Smooth muscle cell (in vitro differentiated cells): Measurements from ENCODE around the gene KCNC2. TPM values are rescaled to one million over a fixed set of nuclear protein-coding genes. Genes with fewer than 3 reads are reported as not detected.

Source experiments
- DNase-seq: peaks from one replicate; lab custom pipeline; 2025; ENCODE audit not compliant: unreplicated experiment; lab: John Stamatoyannopoulos, UW
- H2AFZ ChIP-seq: fragments of 200-600 bp; sonication (generic); 2 replicates; pipeline ENCODE4 v1.6.0; 2016; ENCODE audit warnings: antibody characterized with exemption, low read depth, mild to moderate bottlenecking
- H3F3A ChIP-seq: fragments of 200-600 bp; sonication (generic); 2 replicates; pipeline ENCODE4 v1.6.0; 2017; ENCODE audit warnings: antibody characterized with exemption, low read depth
- H3K27ac ChIP-seq: fragments of 200-600 bp; sonication (generic); 2 replicates; pipeline ENCODE4 v1.5.1; 2016; ENCODE audit warnings: low read depth, mild to moderate bottlenecking
- H3K27me3 ChIP-seq: fragments of 200-600 bp; sonication (generic); 2 replicates; pipeline ENCODE4 v1.6.1; 2016; ENCODE audit warnings: low read depth, mild to moderate bottlenecking
- H3K36me3 ChIP-seq: fragments of 200-600 bp; sonication (generic); 2 replicates; pipeline ENCODE4 v1.5.1; 2016; ENCODE audit warnings: low read depth
- H3K4me1 ChIP-seq: fragments of 200-600 bp; sonication (generic); 2 replicates; pipeline ENCODE4 v1.5.1; 2016; ENCODE audit warnings: low read depth
- H3K4me2 ChIP-seq: fragments of 200-600 bp; sonication (generic); 2 replicates; pipeline ENCODE4 v1.6.0; 2016; ENCODE audit warnings: mild to moderate bottlenecking
- H3K4me3 ChIP-seq: fragments of 200-600 bp; sonication (generic); 2 replicates; pipeline ENCODE4 v1.5.1; 2016; ENCODE audit warnings: mild to moderate bottlenecking
- H3K79me2 ChIP-seq: fragments of 200-600 bp; sonication (generic); 2 replicates; pipeline ENCODE4 v1.6.0; 2016; ENCODE audit warnings: low read depth, mild to moderate bottlenecking
- H3K9ac ChIP-seq: fragments of 200-600 bp; sonication (generic); 2 replicates; pipeline ENCODE4 v1.6.0; 2016; ENCODE audit warnings: low read depth
- H3K9me3 ChIP-seq: fragments of 200-600 bp; sonication (generic); replicated peaks from 2 replicates; pipeline ENCODE4 v1.5.1; 2016; ENCODE audit warnings: low read depth
- H4K20me1 ChIP-seq: fragments of 200-600 bp; sonication (generic); 2 replicates; pipeline ENCODE4 v1.6.0; 2016; ENCODE audit warnings: low read depth
- WGBS: methylation state at CpG from one replicate; pipeline ENCODE4 v1.1.7; 2016; ENCODE audit warnings: low lambda C conversion rate; 5-methylcytosine and 5-hydroxymethylcytosine counted together
- polyA plus RNA-seq: library from polyadenylated mRNA; unstranded; fragments of >200 nt; fragmentation: Nextera tagmentation; extraction: Ambion mirVana; gene quantifications from 2 replicates; pipeline ENCODE4 v1.2.1, GENCODE V29; 2016
- total RNA-seq: library from RNA; depleted of rRNA; stranded (reverse); fragments of >200 nt; gene quantifications from 2 replicates; pipeline ENCODE4 v1.2.3, GENCODE V29; 2014
- TF ChIP-seq, protein P1 (sequence below): fragments of 200-600 bp; sonication (generic); IDR thresholded peaks from 2 replicates; pipeline ENCODE4 v1.5.1; 2017; ENCODE audit warnings: borderline replicate concordance, mild to moderate bottlenecking, antibody characterized with exemption; ENCODE audit not compliant: insufficient read depth, poor library complexity, severe bottlenecking

Gene KCNC2
- total and polyA plus RNA-seq, 2 experiments from 2014 or later, result not detected

DNA sequence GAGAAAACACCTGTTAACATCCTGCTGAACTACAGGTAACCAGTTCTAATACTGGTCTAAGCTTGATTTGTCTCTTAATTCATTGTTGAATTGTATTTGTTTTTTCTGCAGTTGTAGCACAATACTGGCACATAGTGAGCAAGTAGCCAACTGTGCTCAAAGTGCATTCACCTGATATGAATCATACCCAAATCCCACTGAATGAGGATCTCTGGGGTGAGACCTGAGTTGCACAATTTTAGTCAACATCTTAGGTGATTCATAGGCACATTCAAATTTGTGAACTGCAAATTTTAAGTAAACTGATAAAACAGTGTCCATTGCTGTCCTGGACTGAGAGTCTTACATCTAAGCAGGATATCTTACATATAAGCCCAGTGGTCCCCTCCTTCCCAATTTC is 12.8 kb downstream of the KCNC2 start:
- H2AFZ ChIP-seq, result no peak overlapping the region
- H3K4me1 ChIP-seq, result no peaks in the 10 kb centered on the region
- H4K20me1 ChIP-seq, result no peaks in the 10 kb centered on the region
- no peaks in the 10 kb centered on the region for H3K9me3 ChIP-seq
- H3K4me3 ChIP-seq, result no peak overlapping the region
- no peaks in the 10 kb centered on the region for H3K79me2 ChIP-seq
- H3K27me3 ChIP-seq, result no peaks in the 10 kb centered on the region
- TF ChIP-seq, protein P1, sequence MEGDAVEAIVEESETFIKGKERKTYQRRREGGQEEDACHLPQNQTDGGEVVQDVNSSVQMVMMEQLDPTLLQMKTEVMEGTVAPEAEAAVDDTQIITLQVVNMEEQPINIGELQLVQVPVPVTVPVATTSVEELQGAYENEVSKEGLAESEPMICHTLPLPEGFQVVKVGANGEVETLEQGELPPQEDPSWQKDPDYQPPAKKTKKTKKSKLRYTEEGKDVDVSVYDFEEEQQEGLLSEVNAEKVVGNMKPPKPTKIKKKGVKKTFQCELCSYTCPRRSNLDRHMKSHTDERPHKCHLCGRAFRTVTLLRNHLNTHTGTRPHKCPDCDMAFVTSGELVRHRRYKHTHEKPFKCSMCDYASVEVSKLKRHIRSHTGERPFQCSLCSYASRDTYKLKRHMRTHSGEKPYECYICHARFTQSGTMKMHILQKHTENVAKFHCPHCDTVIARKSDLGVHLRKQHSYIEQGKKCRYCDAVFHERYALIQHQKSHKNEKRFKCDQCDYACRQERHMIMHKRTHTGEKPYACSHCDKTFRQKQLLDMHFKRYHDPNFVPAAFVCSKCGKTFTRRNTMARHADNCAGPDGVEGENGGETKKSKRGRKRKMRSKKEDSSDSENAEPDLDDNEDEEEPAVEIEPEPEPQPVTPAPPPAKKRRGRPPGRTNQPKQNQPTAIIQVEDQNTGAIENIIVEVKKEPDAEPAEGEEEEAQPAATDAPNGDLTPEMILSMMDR, result no peak
- H3K36me3 ChIP-seq, result no peaks in the 10 kb centered on the region
- no peak overlapping the region for H3K4me2 ChIP-seq
- H3K9ac ChIP-seq, result no peak overlapping the region
- no peak overlapping the region for H3K27ac ChIP-seq
- H3F3A ChIP-seq, result no peaks in the 10 kb centered on the region
- DNase-seq, result no peak

DNA sequence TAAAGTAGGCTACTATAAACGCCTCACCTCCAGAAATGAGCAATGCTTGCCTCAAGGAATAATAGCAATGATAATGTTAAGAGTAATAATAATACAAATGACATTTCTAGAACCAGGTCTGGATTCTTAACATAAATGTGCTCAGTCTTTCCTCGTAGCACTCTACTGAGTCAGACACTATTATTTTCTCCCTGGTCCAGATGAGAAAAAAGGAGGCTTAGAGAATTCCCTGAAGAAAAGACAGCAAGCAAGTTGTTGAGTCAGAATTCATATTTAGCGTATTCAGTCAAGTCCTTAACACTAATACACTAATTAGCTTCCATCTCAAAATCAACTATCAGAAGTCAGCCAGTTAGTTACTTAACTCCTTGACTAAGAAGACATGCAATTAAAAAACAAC is 13.2 kb downstream of the KCNC2 start:
- no peaks in the 10 kb centered on the region for H3K9me3 ChIP-seq
- no peaks in the 10 kb centered on the region for H4K20me1 ChIP-seq
- WGBS, result 84% methylated on average over 3 of the region's 3 CpGs
- H3K27ac ChIP-seq, result no peak overlapping the region
- TF ChIP-seq, protein P1, result no peak
- H3K79me2 ChIP-seq, result no peaks in the 10 kb centered on the region
- no peak overlapping the region for H3K9ac ChIP-seq
- DNase-seq, result no peak
- H3K36me3 ChIP-seq, result no peaks in the 10 kb centered on the region
- no peaks in the 10 kb centered on the region for H3K27me3 ChIP-seq
- no peaks in the 10 kb centered on the region for H3K4me1 ChIP-seq
- H3K4me2 ChIP-seq, result no peak overlapping the region
- H2AFZ ChIP-seq, result no peak overlapping the region
- no peaks in the 10 kb centered on the region for H3F3A ChIP-seq
- no peak overlapping the region for H3K4me3 ChIP-seq

DNA sequence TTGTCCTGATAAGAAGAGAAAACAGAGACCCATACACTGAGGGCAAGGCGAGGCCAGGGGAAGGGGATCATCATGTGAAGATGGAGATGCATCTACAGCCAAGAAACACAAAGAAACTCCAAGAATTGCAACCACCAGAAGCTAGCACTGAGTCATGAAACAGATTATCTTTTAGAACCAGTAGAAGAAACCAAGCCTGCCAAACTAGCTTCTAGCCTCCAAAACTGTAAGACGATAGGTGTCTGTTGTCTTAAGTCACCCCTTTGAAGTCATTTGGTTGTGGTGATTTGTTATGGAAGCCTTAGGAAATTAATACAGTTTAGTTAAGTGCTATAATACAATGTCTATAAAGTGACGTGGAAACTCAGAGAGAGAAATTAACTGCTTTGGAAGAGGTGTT is 15.4 kb downstream of the KCNC2 start:
- 79% methylated on average over 3 of the region's 3 CpGs for WGBS
- H3K27ac ChIP-seq, result no peak overlapping the region
- H3K4me2 ChIP-seq, result no peak overlapping the region
- no peaks in the 10 kb centered on the region for H3K27me3 ChIP-seq
- no peaks in the 10 kb centered on the region for H4K20me1 ChIP-seq
- DNase-seq, result no peak
- no peak overlapping the region for H2AFZ ChIP-seq
- no peaks in the 10 kb centered on the region for H3K9me3 ChIP-seq
- H3K79me2 ChIP-seq, result no peaks in the 10 kb centered on the region
- no peak overlapping the region for H3K9ac ChIP-seq
- H3K36me3 ChIP-seq, result no peaks in the 10 kb centered on the region
- H3F3A ChIP-seq, result no peaks in the 10 kb centered on the region
- no peak overlapping the region for H3K4me3 ChIP-seq
- TF ChIP-seq, protein P1, result no peak
- H3K4me1 ChIP-seq, result no peaks in the 10 kb centered on the region

DNA sequence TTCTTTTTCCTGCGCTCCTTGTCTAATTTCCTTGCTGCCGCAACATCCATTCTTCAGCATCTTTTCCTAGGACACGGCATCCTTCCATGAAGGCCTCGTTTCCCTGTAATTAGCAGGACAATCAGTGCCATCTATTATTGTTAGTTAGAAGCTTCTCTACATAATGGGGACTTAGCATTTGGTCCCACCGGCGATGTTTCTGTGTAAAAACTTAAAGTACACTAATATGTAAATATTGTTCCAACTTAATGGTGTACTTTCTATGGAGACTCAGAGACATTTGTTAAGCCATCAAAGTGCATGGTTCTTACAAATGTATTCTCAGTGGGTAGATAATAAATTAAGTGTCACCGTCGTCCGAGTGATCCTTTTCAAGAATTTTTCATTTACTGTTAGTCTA is 17.4 kb downstream of the KCNC2 start:
- no peaks in the 10 kb centered on the region for H3K79me2 ChIP-seq
- no peaks in the 10 kb centered on the region for H3F3A ChIP-seq
- TF ChIP-seq, protein P1, result no peak
- H3K9me3 ChIP-seq, result no peaks in the 10 kb centered on the region
- no peaks in the 10 kb centered on the region for H3K27me3 ChIP-seq
- no peak overlapping the region for H3K27ac ChIP-seq
- no peaks in the 10 kb centered on the region for H3K36me3 ChIP-seq
- no peak overlapping the region for H3K4me2 ChIP-seq
- H2AFZ ChIP-seq, result no peak overlapping the region
- H3K4me3 ChIP-seq, result no peak overlapping the region
- 92% methylated on average over 9 of the region's 9 CpGs for WGBS
- H3K4me1 ChIP-seq, result no peaks in the 10 kb centered on the region
- no peak overlapping the region for H3K9ac ChIP-seq
- no peak for DNase-seq
- no peaks in the 10 kb centered on the region for H4K20me1 ChIP-seq
